Spleen (tissue), 7 donors: ENCODE data around the gene ZDHHC5.

Source experiments
- CTCF ChIP-seq, 11 experiments: fragments of 200-600 bp in 7 of 11; fragments of 450-650 bp in 4 of 11; sonication (generic) in 4 of 11; IDR thresholded peaks in 8 of 11; conservative IDR thresholded peaks in 3 of 11; 1 replicate in 7 of 11; 2 replicates in 4 of 11; pipeline versions ENCODE4 v1.4.0 to v1.8.0; 2016 to 2021; ENCODE audit warnings: antibody characterized with exemption in 11 of 11, inconsistent platforms in 4 of 11, mild to moderate bottlenecking in 1 of 11
- POLR2AphosphoS5 ChIP-seq, 3 donors: sonication (generic); formaldehyde crosslinking; IDR thresholded peaks; one replicate each; pipeline ENCODE4 v1.5.1; 2017; ENCODE audit warnings: antibody characterized with exemption in 3 of 3
- donor health status: DM: no; HTN: no; CAD: no; lungs with moderate emphysema.
- donor health status: DM: no; HTN: no; CAD: no.
- donor health status: DM: no; HTN: no; CAD: no.

GRCh38 chr11:57657194-57658022 is 10.5 kb upstream of the ZDHHC5 start, which contains the start of gene CLP1:
- peak in 5 of 11 experiments; percentile 14 to 59 (median 32) for TF ChIP-seq CTCF (IDR thresholded peaks at IDR 0.05 in 8 of 11, conservative IDR thresholded peaks at IDR 0.05 in 3 of 11)
- peak; percentile 93 to 96 (median 95) for TF ChIP-seq POLR2AphosphoS5 (IDR thresholded peaks at IDR 0.05)
